WTC11 (cell line): Measurements from ENCODE around the gene ZNF277. TPM values are rescaled to one million over a fixed set of nuclear protein-coding genes. Genes with fewer than 3 reads are reported as not detected.

ENCODE experiments used
- ATAC-seq: fragments of 200-7000 bp; cut with Tn5 transposase; 2 replicates; pipeline ENCODE4 v1.10.0; 2021; ENCODE audit warnings: mild to moderate bottlenecking, moderate library complexity
- CTCF ChIA-PET: fragments of 300-600 bp; sonication (Branson Sonifier 250); formaldehyde crosslinking; loops from one replicate; lab custom pipeline; 2021; ENCODE audit warnings: antibody characterized with exemption; lab: Charles Lee
- POLR2A ChIA-PET: fragments of 350-600 bp; sonication (Branson Sonifier 250); formaldehyde crosslinking; loops from one replicate; lab custom pipeline; 2021; ENCODE audit warnings: antibody characterized with exemption; lab: Charles Lee
- DNase-seq: peaks from one replicate; pipeline ENCODE4 v3.0.0; 2021; ENCODE audit warnings: low spot score
- H3K27ac Mint-ChIP-seq: 2 replicates; pipeline ENCODE4 v1.8.0; 2021; ENCODE audit warnings: mixed read lengths
- H3K27me3 Mint-ChIP-seq: 2 replicates; pipeline ENCODE4 v1.8.0; 2021; ENCODE audit warnings: low read depth, mild to moderate bottlenecking, moderate library complexity, mixed read lengths
- H3K36me3 Mint-ChIP-seq: 2 replicates; pipeline ENCODE4 v1.8.0; 2021; ENCODE audit warnings: mixed read lengths
- H3K4me1 Mint-ChIP-seq: 2 replicates; pipeline ENCODE4 v1.8.0; 2022; ENCODE audit warnings: mixed read lengths
- H3K4me3 Mint-ChIP-seq: 2 replicates; pipeline ENCODE4 v1.8.0; 2021; ENCODE audit warnings: mild to moderate bottlenecking, moderate library complexity, mixed read lengths
- H3K9me3 Mint-ChIP-seq: 2 replicates; pipeline ENCODE4 v1.8.0; 2021; ENCODE audit warnings: mixed read lengths
- CBFB ChIP-seq: sonication (generic); formaldehyde crosslinking; IDR thresholded peaks from 2 replicates; pipeline ENCODE4 v1.8.1; 2022; ENCODE audit warnings: mild to moderate bottlenecking, low read depth, missing genetic modification reagents
- ESRRA ChIP-seq: sonication (generic); formaldehyde crosslinking; IDR thresholded peaks from 2 replicates; pipeline ENCODE4 v1.8.1; 2022; ENCODE audit warnings: mild to moderate bottlenecking, missing genetic modification reagents, borderline replicate concordance
- GABPB1 ChIP-seq: sonication (generic); formaldehyde crosslinking; IDR thresholded peaks from 2 replicates; pipeline ENCODE4 v1.8.1; 2023; ENCODE audit warnings: mild to moderate bottlenecking, missing genetic modification reagents
- MXD4 ChIP-seq: fragments of 250-450 bp; sonication (Bioruptor Pico); IDR thresholded peaks from 2 replicates; pipeline ENCODE4 v1.8.0; 2021; ENCODE audit warnings: mild to moderate bottlenecking, moderate library complexity, borderline replicate concordance
- NFATC4 ChIP-seq: fragments of 250-450 bp; sonication (Bioruptor Pico); IDR thresholded peaks from 2 replicates; pipeline ENCODE4 v1.9.0; 2021; ENCODE audit warnings: mild to moderate bottlenecking
- NR2C2 ChIP-seq: sonication (generic); formaldehyde crosslinking; IDR thresholded peaks from 2 replicates; pipeline ENCODE4 v1.8.0; 2022; ENCODE audit warnings: mild to moderate bottlenecking, missing genetic modification reagents
- NR3C1 ChIP-seq: sonication (generic); formaldehyde crosslinking; conservative IDR thresholded peaks from 2 replicates; pipeline ENCODE4 v1.8.1; 2023; ENCODE audit warnings: low read depth, mild to moderate bottlenecking, missing genetic modification reagents
- SMAD3 ChIP-seq: sonication (generic); formaldehyde crosslinking; IDR thresholded peaks from 2 replicates; pipeline ENCODE4 v1.8.0; 2022; ENCODE audit warnings: missing genetic modification reagents, mild to moderate bottlenecking, borderline replicate concordance
- SMAD4 ChIP-seq: sonication (generic); formaldehyde crosslinking; IDR thresholded peaks from 2 replicates; pipeline ENCODE4 v1.8.0; 2022; ENCODE audit warnings: mild to moderate bottlenecking, missing genetic modification reagents
- SP1 ChIP-seq: sonication (generic); formaldehyde crosslinking; conservative IDR thresholded peaks from 2 replicates; pipeline ENCODE4 v1.8.1; 2022; ENCODE audit warnings: missing genetic modification reagents
- TEAD1 ChIP-seq: sonication (generic); formaldehyde crosslinking; IDR thresholded peaks from 2 replicates; pipeline ENCODE4 v1.8.0; 2022; ENCODE audit warnings: mild to moderate bottlenecking, missing genetic modification reagents
- ZBTB21 ChIP-seq: sonication (generic); formaldehyde crosslinking; IDR thresholded peaks from 2 replicates; pipeline ENCODE4 v1.8.1; 2023; ENCODE audit warnings: mild to moderate bottlenecking, missing genetic modification reagents, borderline replicate concordance
- ZNF138 ChIP-seq: sonication (generic); formaldehyde crosslinking; conservative IDR thresholded peaks from 2 replicates; pipeline ENCODE4 v1.8.1; 2022; ENCODE audit warnings: mild to moderate bottlenecking, moderate library complexity, missing genetic modification reagents
- ZNF219 ChIP-seq: sonication (generic); formaldehyde crosslinking; IDR thresholded peaks from 2 replicates; pipeline ENCODE4 v1.8.0; 2023; ENCODE audit warnings: missing genetic modification reagents, mild to moderate bottlenecking, borderline replicate concordance
- ZNF317 ChIP-seq: sonication (generic); formaldehyde crosslinking; IDR thresholded peaks from 2 replicates; pipeline ENCODE4 v1.8.1; 2023; ENCODE audit warnings: low read depth, mild to moderate bottlenecking, moderate library complexity, missing genetic modification reagents, borderline replicate concordance
- ZNF423 ChIP-seq: fragments of 250-450 bp; sonication (Bioruptor Pico); IDR thresholded peaks from 2 replicates; pipeline ENCODE4 v2.1.2; 2022; ENCODE audit warnings: mild to moderate bottlenecking, moderate library complexity
- total RNA-seq: library from RNA; stranded (reverse); gene quantifications from 3 replicates; pipeline ENCODE4 v1.2.3, GENCODE V29; 2021
- TF ChIP-seq, protein P1 (sequence below): sonication (generic); formaldehyde crosslinking; IDR thresholded peaks from 2 replicates; pipeline ENCODE4 v1.8.0; 2023; ENCODE audit warnings: mild to moderate bottlenecking, missing genetic modification reagents
- TF ChIP-seq, protein P2 (sequence below): sonication (generic); formaldehyde crosslinking; IDR thresholded peaks from 2 replicates; pipeline ENCODE4 v1.8.0; 2023; ENCODE audit warnings: missing genetic modification reagents
- TF ChIP-seq, protein P3 (sequence below): sonication (generic); formaldehyde crosslinking; IDR thresholded peaks from 2 replicates; pipeline ENCODE4 v1.8.1; 2022; ENCODE audit warnings: low read depth, missing genetic modification reagents, borderline replicate concordance
- TF ChIP-seq, protein P4 (sequence below): fragments of 250-450 bp; sonication (Bioruptor Pico); IDR thresholded peaks from 2 replicates; pipeline ENCODE4 v1.9.0; 2021; ENCODE audit warnings: mild to moderate bottlenecking, borderline replicate concordance
- TF ChIP-seq, protein P5 (sequence below): sonication (generic); formaldehyde crosslinking; conservative IDR thresholded peaks from 2 replicates; pipeline ENCODE4 v1.8.1; 2023; ENCODE audit warnings: mild to moderate bottlenecking, low read depth, missing genetic modification reagents, moderate library complexity
- TF ChIP-seq, protein P6 (sequence below): sonication (generic); formaldehyde crosslinking; IDR thresholded peaks from 2 replicates; pipeline ENCODE4 v1.8.0; 2022; ENCODE audit warnings: mild to moderate bottlenecking, missing genetic modification reagents

ZNF277 gene
- total RNA-seq, 1 experiment from 2014 or later = 22.5 TPM

DNA sequence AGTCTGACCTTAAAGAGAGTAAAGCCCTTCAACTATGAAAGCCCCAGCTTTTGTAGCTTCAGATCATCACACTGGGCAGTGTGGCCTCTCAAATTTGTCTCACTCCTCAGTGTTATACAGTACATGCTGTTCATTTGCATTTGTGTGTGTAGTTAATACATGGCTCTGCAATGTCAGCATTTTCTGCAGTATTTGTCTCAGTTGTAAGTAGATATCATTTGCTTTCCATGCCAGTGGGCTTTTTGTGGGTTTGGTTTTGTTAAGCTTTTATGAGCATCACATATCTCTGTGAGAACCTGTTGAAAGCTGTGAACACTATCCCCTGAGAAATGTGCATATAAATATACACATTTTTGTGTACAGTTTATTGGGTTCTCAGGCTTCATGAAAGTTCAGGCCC, 57.0 kb downstream of the ZNF277 start (continued):
- TF ChIP-seq, protein P1, sequence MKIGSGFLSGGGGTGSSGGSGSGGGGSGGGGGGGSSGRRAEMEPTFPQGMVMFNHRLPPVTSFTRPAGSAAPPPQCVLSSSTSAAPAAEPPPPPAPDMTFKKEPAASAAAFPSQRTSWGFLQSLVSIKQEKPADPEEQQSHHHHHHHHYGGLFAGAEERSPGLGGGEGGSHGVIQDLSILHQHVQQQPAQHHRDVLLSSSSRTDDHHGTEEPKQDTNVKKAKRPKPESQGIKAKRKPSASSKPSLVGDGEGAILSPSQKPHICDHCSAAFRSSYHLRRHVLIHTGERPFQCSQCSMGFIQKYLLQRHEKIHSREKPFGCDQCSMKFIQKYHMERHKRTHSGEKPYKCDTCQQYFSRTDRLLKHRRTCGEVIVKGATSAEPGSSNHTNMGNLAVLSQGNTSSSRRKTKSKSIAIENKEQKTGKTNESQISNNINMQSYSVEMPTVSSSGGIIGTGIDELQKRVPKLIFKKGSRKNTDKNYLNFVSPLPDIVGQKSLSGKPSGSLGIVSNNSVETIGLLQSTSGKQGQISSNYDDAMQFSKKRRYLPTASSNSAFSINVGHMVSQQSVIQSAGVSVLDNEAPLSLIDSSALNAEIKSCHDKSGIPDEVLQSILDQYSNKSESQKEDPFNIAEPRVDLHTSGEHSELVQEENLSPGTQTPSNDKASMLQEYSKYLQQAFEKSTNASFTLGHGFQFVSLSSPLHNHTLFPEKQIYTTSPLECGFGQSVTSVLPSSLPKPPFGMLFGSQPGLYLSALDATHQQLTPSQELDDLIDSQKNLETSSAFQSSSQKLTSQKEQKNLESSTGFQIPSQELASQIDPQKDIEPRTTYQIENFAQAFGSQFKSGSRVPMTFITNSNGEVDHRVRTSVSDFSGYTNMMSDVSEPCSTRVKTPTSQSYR (CRISPR knock-in tag) = no peak
- no peak for TF ChIP-seq TEAD1 (CRISPR knock-in tag)
- TF ChIP-seq ZNF423 = no peak
- no peak for TF ChIP-seq NFATC4 (CRISPR knock-in tag)
- no peak for TF ChIP-seq GABPB1 (CRISPR knock-in tag)
- TF ChIP-seq, protein P2, sequence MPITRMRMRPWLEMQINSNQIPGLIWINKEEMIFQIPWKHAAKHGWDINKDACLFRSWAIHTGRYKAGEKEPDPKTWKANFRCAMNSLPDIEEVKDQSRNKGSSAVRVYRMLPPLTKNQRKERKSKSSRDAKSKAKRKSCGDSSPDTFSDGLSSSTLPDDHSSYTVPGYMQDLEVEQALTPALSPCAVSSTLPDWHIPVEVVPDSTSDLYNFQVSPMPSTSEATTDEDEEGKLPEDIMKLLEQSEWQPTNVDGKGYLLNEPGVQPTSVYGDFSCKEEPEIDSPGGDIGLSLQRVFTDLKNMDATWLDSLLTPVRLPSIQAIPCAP (CRISPR knock-in tag) = no peak
- no peak for TF ChIP-seq ZNF219 (CRISPR knock-in tag)
- no peak for TF ChIP-seq ZNF317 (CRISPR knock-in tag)
- no peak for TF ChIP-seq ZNF138 (CRISPR knock-in tag)

DNA sequence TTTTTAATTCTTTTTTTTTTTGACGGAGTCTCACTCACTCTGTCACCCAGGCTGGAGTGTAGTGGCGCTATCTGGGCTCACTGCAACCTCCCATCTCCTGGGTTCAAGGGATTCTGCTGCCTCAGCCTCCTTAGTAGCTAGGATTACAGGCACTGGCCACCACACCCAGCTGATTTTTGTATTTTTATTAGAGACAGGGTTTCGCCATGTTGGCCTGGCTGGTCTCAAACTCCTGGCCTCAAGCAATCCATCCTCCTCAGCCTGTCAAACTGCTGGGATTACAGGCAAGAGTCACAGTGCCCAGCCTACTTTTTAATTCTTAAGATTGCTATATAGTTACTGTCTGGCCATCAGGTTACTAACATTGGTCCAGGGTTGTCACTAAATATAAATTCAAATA, 59.6 kb downstream of the ZNF277 start:
- POLR2A ChIA-PET = no interaction called here
- no peak for TF ChIP-seq SMAD4
- no peak for TF ChIP-seq SMAD3
- TF ChIP-seq, protein P3, sequence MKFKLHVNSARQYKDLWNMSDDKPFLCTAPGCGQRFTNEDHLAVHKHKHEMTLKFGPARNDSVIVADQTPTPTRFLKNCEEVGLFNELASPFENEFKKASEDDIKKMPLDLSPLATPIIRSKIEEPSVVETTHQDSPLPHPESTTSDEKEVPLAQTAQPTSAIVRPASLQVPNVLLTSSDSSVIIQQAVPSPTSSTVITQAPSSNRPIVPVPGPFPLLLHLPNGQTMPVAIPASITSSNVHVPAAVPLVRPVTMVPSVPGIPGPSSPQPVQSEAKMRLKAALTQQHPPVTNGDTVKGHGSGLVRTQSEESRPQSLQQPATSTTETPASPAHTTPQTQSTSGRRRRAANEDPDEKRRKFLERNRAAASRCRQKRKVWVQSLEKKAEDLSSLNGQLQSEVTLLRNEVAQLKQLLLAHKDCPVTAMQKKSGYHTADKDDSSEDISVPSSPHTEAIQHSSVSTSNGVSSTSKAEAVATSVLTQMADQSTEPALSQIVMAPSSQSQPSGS (CRISPR knock-in tag) = no peak
- TF ChIP-seq CBFB (CRISPR knock-in tag) = no peak
- TF ChIP-seq, protein P4, sequence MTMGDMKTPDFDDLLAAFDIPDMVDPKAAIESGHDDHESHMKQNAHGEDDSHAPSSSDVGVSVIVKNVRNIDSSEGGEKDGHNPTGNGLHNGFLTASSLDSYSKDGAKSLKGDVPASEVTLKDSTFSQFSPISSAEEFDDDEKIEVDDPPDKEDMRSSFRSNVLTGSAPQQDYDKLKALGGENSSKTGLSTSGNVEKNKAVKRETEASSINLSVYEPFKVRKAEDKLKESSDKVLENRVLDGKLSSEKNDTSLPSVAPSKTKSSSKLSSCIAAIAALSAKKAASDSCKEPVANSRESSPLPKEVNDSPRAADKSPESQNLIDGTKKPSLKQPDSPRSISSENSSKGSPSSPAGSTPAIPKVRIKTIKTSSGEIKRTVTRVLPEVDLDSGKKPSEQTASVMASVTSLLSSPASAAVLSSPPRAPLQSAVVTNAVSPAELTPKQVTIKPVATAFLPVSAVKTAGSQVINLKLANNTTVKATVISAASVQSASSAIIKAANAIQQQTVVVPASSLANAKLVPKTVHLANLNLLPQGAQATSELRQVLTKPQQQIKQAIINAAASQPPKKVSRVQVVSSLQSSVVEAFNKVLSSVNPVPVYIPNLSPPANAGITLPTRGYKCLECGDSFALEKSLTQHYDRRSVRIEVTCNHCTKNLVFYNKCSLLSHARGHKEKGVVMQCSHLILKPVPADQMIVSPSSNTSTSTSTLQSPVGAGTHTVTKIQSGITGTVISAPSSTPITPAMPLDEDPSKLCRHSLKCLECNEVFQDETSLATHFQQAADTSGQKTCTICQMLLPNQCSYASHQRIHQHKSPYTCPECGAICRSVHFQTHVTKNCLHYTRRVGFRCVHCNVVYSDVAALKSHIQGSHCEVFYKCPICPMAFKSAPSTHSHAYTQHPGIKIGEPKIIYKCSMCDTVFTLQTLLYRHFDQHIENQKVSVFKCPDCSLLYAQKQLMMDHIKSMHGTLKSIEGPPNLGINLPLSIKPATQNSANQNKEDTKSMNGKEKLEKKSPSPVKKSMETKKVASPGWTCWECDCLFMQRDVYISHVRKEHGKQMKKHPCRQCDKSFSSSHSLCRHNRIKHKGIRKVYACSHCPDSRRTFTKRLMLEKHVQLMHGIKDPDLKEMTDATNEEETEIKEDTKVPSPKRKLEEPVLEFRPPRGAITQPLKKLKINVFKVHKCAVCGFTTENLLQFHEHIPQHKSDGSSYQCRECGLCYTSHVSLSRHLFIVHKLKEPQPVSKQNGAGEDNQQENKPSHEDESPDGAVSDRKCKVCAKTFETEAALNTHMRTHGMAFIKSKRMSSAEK = no peak
- TF ChIP-seq, protein P5, sequence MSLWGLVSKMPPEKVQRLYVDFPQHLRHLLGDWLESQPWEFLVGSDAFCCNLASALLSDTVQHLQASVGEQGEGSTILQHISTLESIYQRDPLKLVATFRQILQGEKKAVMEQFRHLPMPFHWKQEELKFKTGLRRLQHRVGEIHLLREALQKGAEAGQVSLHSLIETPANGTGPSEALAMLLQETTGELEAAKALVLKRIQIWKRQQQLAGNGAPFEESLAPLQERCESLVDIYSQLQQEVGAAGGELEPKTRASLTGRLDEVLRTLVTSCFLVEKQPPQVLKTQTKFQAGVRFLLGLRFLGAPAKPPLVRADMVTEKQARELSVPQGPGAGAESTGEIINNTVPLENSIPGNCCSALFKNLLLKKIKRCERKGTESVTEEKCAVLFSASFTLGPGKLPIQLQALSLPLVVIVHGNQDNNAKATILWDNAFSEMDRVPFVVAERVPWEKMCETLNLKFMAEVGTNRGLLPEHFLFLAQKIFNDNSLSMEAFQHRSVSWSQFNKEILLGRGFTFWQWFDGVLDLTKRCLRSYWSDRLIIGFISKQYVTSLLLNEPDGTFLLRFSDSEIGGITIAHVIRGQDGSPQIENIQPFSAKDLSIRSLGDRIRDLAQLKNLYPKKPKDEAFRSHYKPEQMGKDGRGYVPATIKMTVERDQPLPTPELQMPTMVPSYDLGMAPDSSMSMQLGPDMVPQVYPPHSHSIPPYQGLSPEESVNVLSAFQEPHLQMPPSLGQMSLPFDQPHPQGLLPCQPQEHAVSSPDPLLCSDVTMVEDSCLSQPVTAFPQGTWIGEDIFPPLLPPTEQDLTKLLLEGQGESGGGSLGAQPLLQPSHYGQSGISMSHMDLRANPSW (CRISPR knock-in tag) = no peak
- TF ChIP-seq NR2C2 (CRISPR knock-in tag) = no peak
- TF ChIP-seq SP1 (CRISPR knock-in tag) = no peak
- TF ChIP-seq, protein P6, sequence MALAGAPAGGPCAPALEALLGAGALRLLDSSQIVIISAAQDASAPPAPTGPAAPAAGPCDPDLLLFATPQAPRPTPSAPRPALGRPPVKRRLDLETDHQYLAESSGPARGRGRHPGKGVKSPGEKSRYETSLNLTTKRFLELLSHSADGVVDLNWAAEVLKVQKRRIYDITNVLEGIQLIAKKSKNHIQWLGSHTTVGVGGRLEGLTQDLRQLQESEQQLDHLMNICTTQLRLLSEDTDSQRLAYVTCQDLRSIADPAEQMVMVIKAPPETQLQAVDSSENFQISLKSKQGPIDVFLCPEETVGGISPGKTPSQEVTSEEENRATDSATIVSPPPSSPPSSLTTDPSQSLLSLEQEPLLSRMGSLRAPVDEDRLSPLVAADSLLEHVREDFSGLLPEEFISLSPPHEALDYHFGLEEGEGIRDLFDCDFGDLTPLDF = no peak
- TF ChIP-seq ZBTB21 = no peak
- TF ChIP-seq NR3C1 (CRISPR knock-in tag) = no peak
- no peak for TF ChIP-seq ESRRA (CRISPR knock-in tag)
- TF ChIP-seq MXD4 (CRISPR knock-in tag) = no peak
- TF ChIP-seq NFATC4 (CRISPR knock-in tag) = no peak

More for the DNA sequence above, 59.6 kb downstream of the ZNF277 start:
- H3K4me1 Mint-ChIP-seq = peaks cover 47% of the 10 kb centered on the region
- H3K9me3 Mint-ChIP-seq = peaks cover 12% of the 10 kb centered on the region
- no peak overlapping the region for H3K4me3 Mint-ChIP-seq
- CTCF ChIA-PET = interaction anchor here (0.6 kb wide), 1 partner anchor 91 kb away, joined by 3 read pairs; no protein-coding TSS in a partner anchor
- no peak for DNase-seq
- H3K27ac Mint-ChIP-seq = no peak overlapping the region
- H3K27me3 Mint-ChIP-seq = no peaks in the 10 kb centered on the region
- no peaks in the 10 kb centered on the region for H3K36me3 Mint-ChIP-seq
- ATAC-seq = no peak
